HepG2 (cell line): ENCODE data around the gene IKZF2. TPM values are rescaled to one million over a fixed set of nuclear protein-coding genes. Genes with fewer than 3 reads are reported as not detected.

Source experiments
- ATAC-seq: fragments of 200-7000 bp; cut with Tn5 transposase; 3 replicates; pipeline ENCODE4 v1.9.1; 2020; ENCODE audit warnings: mild to moderate bottlenecking, moderate library complexity
- BruUV-seq: library from RNA; stranded (reverse); fragments of 400-500 nt; replicated peaks from 2 replicates; lab custom pipeline; 2021; lab: Mats Ljungman, UMichigan
- CTCF ChIA-PET: fragments of 300-600 bp; formaldehyde crosslinking; extraction: SDS; loops from one replicate; lab custom pipeline; 2021; ENCODE audit warnings: low total read pairs, inconsistent platforms, low intra/inter-chr PET ratio; lab: Yijun Ruan, JAX
- POLR2A ChIA-PET: fragments of 350-600 bp; sonication (Branson Sonifier 250); formaldehyde crosslinking; loops from one replicate; lab custom pipeline; 2020; ENCODE audit warnings: antibody characterized with exemption, inconsistent platforms; lab: Yijun Ruan, JAX
- DNase-seq: peaks from one replicate; pipeline ENCODE4 v3.0.0-alpha.2; 2015; ENCODE audit warnings: low spot score
- FAIRE-seq: peaks from 3 replicates; lab custom pipeline; 2011; peaks lifted over from hg19 to GRCh38; lab: Jason Lieb, UNC
- H2AFZ ChIP-seq: one replicate; pipeline ENCODE4 v1.6.1; 2011; ENCODE audit warnings: low read length, inconsistent platforms
- H3K27ac ChIP-seq: fragments of 300-600 bp; 3 replicates; pipeline ENCODE4 v1.8.0; 2011; ENCODE audit warnings: mixed run types, mild to moderate bottlenecking, mixed read lengths, low read length, inconsistent platforms; ENCODE audit not compliant: insufficient read depth; ENCODE audit errors: extremely low read length
- H3K27me3 ChIP-seq, 2 experiments: fragments of 200-600 bp in 1 of 2; 2 replicates in 1 of 2; 3 replicates in 1 of 2; pipeline versions ENCODE4 v1.6.0 to v1.8.0; 2011; ENCODE audit warnings: low read length in 2 of 2, mild to moderate bottlenecking in 2 of 2, moderate library complexity in 2 of 2, inconsistent platforms in 1 of 2; ENCODE audit not compliant: insufficient read depth in 2 of 2, control insufficient read depth in 1 of 2
- H3K36me3 ChIP-seq, 2 experiments: fragments of 200-600 bp in 1 of 2; replicated peaks in 1 of 2; 2 replicates in 1 of 2; 3 replicates in 1 of 2; pipeline versions ENCODE4 v1.5.1 to v1.8.0; 2011; ENCODE audit warnings: low read length in 2 of 2, inconsistent platforms in 1 of 2; ENCODE audit not compliant: insufficient read depth in 2 of 2, control insufficient read depth in 1 of 2
- H3K4me1 ChIP-seq: 2 replicates; pipeline ENCODE4 v1.5.1; 2012; ENCODE audit warnings: low read length, inconsistent platforms; ENCODE audit not compliant: insufficient read depth
- H3K4me2 ChIP-seq: 2 replicates; pipeline ENCODE4 v1.6.0; 2011; ENCODE audit warnings: low read depth, low read length, inconsistent platforms
- H3K4me3 ChIP-seq, 3 experiments: fragments of 200-600 bp in 1 of 3; sonication (generic), shearing (Covaris generic) in 1 of 3; replicated peaks in 1 of 3; 2 replicates each; pipeline ENCODE4 v1.5.1; 2011 to 2016; ENCODE audit warnings: low read length in 3 of 3, inconsistent platforms in 2 of 3, low read depth in 2 of 3, mild to moderate bottlenecking in 2 of 3, control low read depth in 1 of 3, mixed read lengths in 1 of 3; ENCODE audit not compliant: insufficient read depth in 1 of 3
- H3K79me2 ChIP-seq: one replicate; pipeline ENCODE4 v1.6.1; 2011; ENCODE audit warnings: low read length, inconsistent platforms; ENCODE audit not compliant: insufficient read depth
- H3K9ac ChIP-seq: 2 replicates; pipeline ENCODE4 v1.6.0; 2011; ENCODE audit warnings: mild to moderate bottlenecking, low read depth, low read length, inconsistent platforms; ENCODE audit not compliant: insufficient read depth
- H3K9me3 ChIP-seq: 2 replicates; pipeline ENCODE4 v1.5.1; 2012; ENCODE audit warnings: mild to moderate bottlenecking, low read length
- H4K20me1 ChIP-seq: 2 replicates; pipeline ENCODE4 v1.6.0; 2011; ENCODE audit warnings: inconsistent platforms, mild to moderate bottlenecking, low read length, moderate library complexity; ENCODE audit not compliant: insufficient read depth
- BCLAF1 ChIP-seq: fragments of 450-650 bp; IDR thresholded peaks from 2 replicates; pipeline ENCODE4 v1.6.1; 2017; ENCODE audit warnings: mild to moderate bottlenecking
- E2F2 ChIP-seq: sonication (generic); formaldehyde crosslinking; IDR thresholded peaks from 2 replicates; pipeline ENCODE4 v1.4.0; 2020; ENCODE audit warnings: missing genetic modification reagents, borderline replicate concordance
- GMEB1 ChIP-seq: sonication (generic); formaldehyde crosslinking; IDR thresholded peaks from 2 replicates; pipeline ENCODE4 v1.5.1; 2020; ENCODE audit warnings: missing genetic modification reagents, mild to moderate bottlenecking, borderline replicate concordance
- GZF1 ChIP-seq: sonication (generic); formaldehyde crosslinking; IDR thresholded peaks from 2 replicates; pipeline ENCODE4 v1.5.1; 2020; ENCODE audit warnings: mild to moderate bottlenecking, missing genetic modification reagents
- HIC2 ChIP-seq: sonication (generic); formaldehyde crosslinking; IDR thresholded peaks from 2 replicates; pipeline ENCODE4 v1.9.0; 2022; ENCODE audit warnings: low read depth, missing genetic modification reagents
- IRF2 ChIP-seq: IDR thresholded peaks from 2 replicates; pipeline ENCODE4 v1.6.1; 2018; ENCODE audit warnings: missing genetic modification reagents, missing compliant biosample characterization
- LBX2 ChIP-seq: sonication (generic); formaldehyde crosslinking; IDR thresholded peaks from 2 replicates; pipeline ENCODE4 v1.5.0; 2020; ENCODE audit warnings: missing genetic modification reagents, mild to moderate bottlenecking, borderline replicate concordance
- UBTF ChIP-seq: sonication (generic); formaldehyde crosslinking; IDR thresholded peaks from 2 replicates; pipeline ENCODE4 v1.4.0; 2020; ENCODE audit warnings: mild to moderate bottlenecking, missing genetic modification reagents
- ZNF33A ChIP-seq: sonication (generic); formaldehyde crosslinking; IDR thresholded peaks from 2 replicates; pipeline ENCODE4 v1.5.1; 2020; ENCODE audit warnings: missing genetic modification reagents, mild to moderate bottlenecking, moderate library complexity, borderline replicate concordance
- ZNF563 ChIP-seq: sonication (generic); formaldehyde crosslinking; IDR thresholded peaks from 2 replicates; pipeline ENCODE4 v1.8.0; 2022; ENCODE audit warnings: mild to moderate bottlenecking, moderate library complexity, missing genetic modification reagents
- ZNF784 ChIP-seq: sonication (generic); formaldehyde crosslinking; IDR thresholded peaks from 2 replicates; pipeline ENCODE4 v1.5.1; 2020; ENCODE audit warnings: missing genetic modification reagents, mild to moderate bottlenecking, borderline replicate concordance
- WGBS: methylation state at CpG from one replicate; pipeline ENCODE4 v1.1.6; 2017; ENCODE audit warnings: low lambda C conversion rate; 5-methylcytosine and 5-hydroxymethylcytosine counted together
- in situ Hi-C: cut with HindIII; loops from 2 replicates; pipeline ENCODE4 v1.10.0; 2017; ENCODE audit warnings: low pct_unique_long_range_greater_than_20kb; ENCODE audit not compliant: extremely low pct_ligation_motif_present
- intact Hi-C: fragments of 100-400 bp; cut with micrococcal nuclease; formaldehyde crosslinking; loops from one replicate; pipeline ENCODE4 v1.10.0; 2022; ENCODE audit not compliant: unreplicated experiment
- polyA plus RNA-seq, 8 experiments: library from polyadenylated mRNA; depleted of rRNA in 3 of 8; stranded (reverse) in 7 of 8; unstranded in 1 of 8; fragments of >200 nt; fragmentation: Illumina TruSeq in 4 of 8; extraction: Trizol in 4 of 8; gene quantifications; 2 replicates each; pipeline versions ENCODE4 v1.2.1 to v1.2.3, GENCODE V29; 2011 to 2016; ENCODE audit warnings: low read depth in 4 of 8, missing spikeins in 1 of 8, mixed read lengths in 1 of 8; ENCODE audit not compliant: insufficient read depth in 1 of 8
- total RNA-seq, 5 experiments: library from RNA; depleted of rRNA; stranded (reverse); fragments of >200 nt; fragmentation: Illumina TruSeq; extraction: Trizol; gene quantifications; 2 replicates each; pipeline ENCODE4 v1.2.3, GENCODE V29; 2016; ENCODE audit warnings: low read depth in 1 of 5

Gene IKZF2
- total and polyA plus RNA-seq, 2 of the 13 experiments (the other 11 are each of a cell fraction or from before 2014, with no cell fraction given) = 0.18 to 0.86 TPM

- Histone ChIP-seq H3K27ac (no peak overlapping the region), H3K79me2 (no peaks in the 10 kb centered on the region), H3K4me3 (no peak overlapping the region), H2AFZ (no peak overlapping the region), H3K9ac (no peak overlapping the region), H4K20me1 (no peaks in the 10 kb centered on the region), H3K36me3 (no peaks in the 10 kb centered on the region), H3K9me3 (no peaks in the 10 kb centered on the region), H3K4me2 (no peak overlapping the region), H3K4me1 (no peaks in the 10 kb centered on the region), H3K27me3 (no peaks in the 10 kb centered on the region)
- ATAC-seq (no peak), FAIRE-seq (no peak), DNase-seq (no peak)
- WGBS = 8% methylated on average over 1 of the region's 1 CpG
- in situ Hi-C loops = no loop called here
- POLR2A ChIA-PET = no interaction called here
- BruUV-seq = no TSS peak
- CTCF ChIA-PET = no interaction called here
- intact Hi-C loops = no loop called here
- no peak for TF ChIP-seq GMEB1
- TF ChIP-seq UBTF = no peak
- TF ChIP-seq HIC2 (CRISPR knock-in tag) = no peak
- TF ChIP-seq GZF1 = no peak
- TF ChIP-seq ZNF784 = no peak
- no peak for TF ChIP-seq BCLAF1
- TF ChIP-seq LBX2 (CRISPR knock-in tag) = no peak
- no peak for TF ChIP-seq IRF2 (CRISPR knock-in tag)
- TF ChIP-seq E2F2 (CRISPR knock-in tag) = no peak
- TF ChIP-seq ZNF33A = no peak
- no peak for TF ChIP-seq ZNF563 (CRISPR knock-in tag)
Measured at GRCh38 chr2:213078686-213079085, 72.7 kb downstream of the IKZF2 start.
